ENCODE data around the gene TYK2.
"Not testable (repeated sequence)": the region's sequence is repeated elsewhere in the genome, so short reads cannot be mapped to it uniquely, and the experiment has no call there.

DNA sequence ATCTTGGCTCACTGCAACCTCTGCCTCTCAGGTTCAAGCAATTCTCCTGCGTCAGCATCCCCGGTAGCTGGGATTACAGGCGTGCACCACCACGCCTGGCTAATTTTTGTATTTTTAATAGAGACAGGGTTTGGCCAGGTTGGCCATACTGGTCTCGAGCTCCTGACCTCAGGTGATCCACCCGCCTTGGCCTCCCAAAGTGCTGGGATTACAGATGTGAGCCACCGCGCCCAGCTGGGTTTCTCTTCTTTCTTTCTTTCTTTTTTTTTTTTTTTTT, 2.8 kb upstream of the TYK2 start:
- not testable (repeated sequence) for TF ChIP-seq EP300, POLR2A, POLR2AphosphoS5 (IDR thresholded peaks at IDR 0.05)
- TF ChIP-seq, protein P1, sequence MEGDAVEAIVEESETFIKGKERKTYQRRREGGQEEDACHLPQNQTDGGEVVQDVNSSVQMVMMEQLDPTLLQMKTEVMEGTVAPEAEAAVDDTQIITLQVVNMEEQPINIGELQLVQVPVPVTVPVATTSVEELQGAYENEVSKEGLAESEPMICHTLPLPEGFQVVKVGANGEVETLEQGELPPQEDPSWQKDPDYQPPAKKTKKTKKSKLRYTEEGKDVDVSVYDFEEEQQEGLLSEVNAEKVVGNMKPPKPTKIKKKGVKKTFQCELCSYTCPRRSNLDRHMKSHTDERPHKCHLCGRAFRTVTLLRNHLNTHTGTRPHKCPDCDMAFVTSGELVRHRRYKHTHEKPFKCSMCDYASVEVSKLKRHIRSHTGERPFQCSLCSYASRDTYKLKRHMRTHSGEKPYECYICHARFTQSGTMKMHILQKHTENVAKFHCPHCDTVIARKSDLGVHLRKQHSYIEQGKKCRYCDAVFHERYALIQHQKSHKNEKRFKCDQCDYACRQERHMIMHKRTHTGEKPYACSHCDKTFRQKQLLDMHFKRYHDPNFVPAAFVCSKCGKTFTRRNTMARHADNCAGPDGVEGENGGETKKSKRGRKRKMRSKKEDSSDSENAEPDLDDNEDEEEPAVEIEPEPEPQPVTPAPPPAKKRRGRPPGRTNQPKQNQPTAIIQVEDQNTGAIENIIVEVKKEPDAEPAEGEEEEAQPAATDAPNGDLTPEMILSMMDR (IDR thresholded peaks at IDR 0.05), result not testable (repeated sequence)
